ENCODE results near the gene CENPP.

The CENPP gene

GRCh38 chr9:92522983-92523970 lies 197.5 kb downstream of the CENPP start:
- TF ChIP-seq CTCF (IDR thresholded peaks at IDR 0.05; ENCODE audit: low read length) (no peak), EZH2 (IDR thresholded peaks at IDR 0.05; ENCODE audit: borderline replicate concordance, low read length) (no peak)
- H4K20me1 ChIP-seq (ENCODE audit: insufficient read depth, low read length) = no peaks in the 10 kb centered on the region
- no peak overlapping the region for H3K27ac ChIP-seq (ENCODE audit: low read depth, low read length, poor library complexity, severe bottlenecking)
- no peak overlapping the region for H3K4me3 ChIP-seq (ENCODE audit: low read depth, low read length, poor library complexity, severe bottlenecking)
- no peaks in the 10 kb centered on the region for H3K27me3 ChIP-seq (ENCODE audit: insufficient read depth, low read length)
- H3K4me2 ChIP-seq (ENCODE audit: low read length) = no peak overlapping the region
- H3K9me2 ChIP-seq (ENCODE audit: low read depth, low read length) = no peaks in the 10 kb centered on the region
- H2AFZ ChIP-seq (ENCODE audit: low read length) = no peak overlapping the region
- no peaks in the 10 kb centered on the region for H3K9me3 ChIP-seq (ENCODE audit: low read length)
- no peaks in the 10 kb centered on the region for H3K79me2 ChIP-seq (ENCODE audit: insufficient read depth, low read length)
- H3K4me1 ChIP-seq (ENCODE audit: insufficient read depth, low read length, severe bottlenecking) = no peaks in the 10 kb centered on the region
- no peak overlapping the region for H3K9ac ChIP-seq (ENCODE audit: low read length)
- no peaks in the 10 kb centered on the region for H3K36me3 ChIP-seq (ENCODE audit: insufficient read depth, low read length)
- H3F3A ChIP-seq (ENCODE audit: insufficient read depth, low read length) = no peaks in the 10 kb centered on the region

GRCh38 chr9:92524881-92525280 lies 199.1 kb downstream of the CENPP start:
- H3K36me3 ChIP-seq (ENCODE audit: insufficient read depth, low read length) = no peaks in the 10 kb centered on the region
- TF ChIP-seq EZH2 (IDR thresholded peaks at IDR 0.05; ENCODE audit: borderline replicate concordance, low read length) = no peak
- no peak for TF ChIP-seq CTCF (IDR thresholded peaks at IDR 0.05; ENCODE audit: low read length)
- H3K27me3 ChIP-seq (ENCODE audit: insufficient read depth, low read length) = no peaks in the 10 kb centered on the region
- no peak overlapping the region for H3K4me3 ChIP-seq (ENCODE audit: low read depth, low read length, poor library complexity, severe bottlenecking)
- no peaks in the 10 kb centered on the region for H3K9me2 ChIP-seq (ENCODE audit: low read depth, low read length)
- no peaks in the 10 kb centered on the region for H3K9me3 ChIP-seq (ENCODE audit: low read length)
- H3K27ac ChIP-seq (ENCODE audit: low read depth, low read length, poor library complexity, severe bottlenecking) = no peak overlapping the region
- H3K9ac ChIP-seq (ENCODE audit: low read length) = no peak overlapping the region
- H4K20me1 ChIP-seq (ENCODE audit: insufficient read depth, low read length) = no peaks in the 10 kb centered on the region
- no peaks in the 10 kb centered on the region for H3F3A ChIP-seq (ENCODE audit: insufficient read depth, low read length)
- no peak overlapping the region for H3K4me2 ChIP-seq (ENCODE audit: low read length)
- no peak overlapping the region for H2AFZ ChIP-seq (ENCODE audit: low read length)
- H3K4me1 ChIP-seq (ENCODE audit: insufficient read depth, low read length, severe bottlenecking) = no peaks in the 10 kb centered on the region
- no peaks in the 10 kb centered on the region for H3K79me2 ChIP-seq (ENCODE audit: insufficient read depth, low read length)

- Histone ChIP-seq H2AFZ (ENCODE audit: low read length) (no peak overlapping the region), H3K36me3 (ENCODE audit: insufficient read depth, low read length) (no peaks in the 10 kb centered on the region), H3F3A (ENCODE audit: insufficient read depth, low read length) (no peaks in the 10 kb centered on the region), H3K4me1 (ENCODE audit: insufficient read depth, low read length, severe bottlenecking) (no peaks in the 10 kb centered on the region), H4K20me1 (ENCODE audit: insufficient read depth, low read length) (no peaks in the 10 kb centered on the region), H3K4me2 (ENCODE audit: low read length) (no peak overlapping the region), H3K79me2 (ENCODE audit: insufficient read depth, low read length) (no peaks in the 10 kb centered on the region), H3K27me3 (ENCODE audit: insufficient read depth, low read length) (no peaks in the 10 kb centered on the region), H3K9me2 (ENCODE audit: low read depth, low read length) (no peaks in the 10 kb centered on the region), H3K9ac (ENCODE audit: low read length) (no peak overlapping the region), H3K4me3 (ENCODE audit: low read depth, low read length, poor library complexity, severe bottlenecking) (no peak overlapping the region), H3K9me3 (ENCODE audit: low read length) (no peaks in the 10 kb centered on the region), H3K27ac (ENCODE audit: low read depth, low read length, poor library complexity, severe bottlenecking) (no peak overlapping the region)
- TF ChIP-seq EZH2 (IDR thresholded peaks at IDR 0.05; ENCODE audit: borderline replicate concordance, low read length) (no peak), CTCF (IDR thresholded peaks at IDR 0.05; ENCODE audit: low read length) (no peak)
Observed at GRCh38 chr9:92525306-92525705, 199.6 kb downstream of the CENPP start.

Measured in OCI-LY1 (cell line).